ENCODE results near the gene SPC24.

The SPC24 gene, protein sequence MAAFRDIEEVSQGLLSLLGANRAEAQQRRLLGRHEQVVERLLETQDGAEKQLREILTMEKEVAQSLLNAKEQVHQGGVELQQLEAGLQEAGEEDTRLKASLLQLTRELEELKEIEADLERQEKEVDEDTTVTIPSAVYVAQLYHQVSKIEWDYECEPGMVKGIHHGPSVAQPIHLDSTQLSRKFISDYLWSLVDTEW

GRCh38 chr19:11155373-11156120, at the start of gene SPC24:
Gene SPC24 (minus strand): TSS chr19:11155782. CDS start chr19:11155776, 6 bp downstream.
- peak; percentile 94 for DNase-seq

DNA sequence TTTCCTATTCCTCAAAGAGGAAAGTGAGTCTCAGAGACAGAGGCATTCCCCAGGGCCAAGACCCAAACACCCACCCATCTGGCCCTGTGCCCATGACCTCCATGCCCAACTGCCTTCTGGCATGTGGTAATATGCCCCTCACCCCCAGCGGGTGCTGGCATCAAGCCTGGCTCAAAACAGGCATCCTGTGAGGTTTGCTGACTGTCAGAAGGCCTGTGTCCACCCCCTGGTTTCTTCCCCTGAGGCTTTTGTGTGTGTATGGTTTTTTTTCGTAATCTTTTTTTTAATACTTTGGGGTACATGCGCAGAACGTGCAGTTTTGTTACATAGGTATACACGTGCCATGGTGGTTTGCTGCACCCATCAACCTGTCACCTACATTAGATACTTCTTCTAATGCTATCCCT, 49.4 kb upstream of the SPC24 start:
- DNase-seq, result no peak

GRCh38 chr19:11204076-11204602, 48.6 kb upstream of the SPC24 start:
- DNase-seq, result no peak

DNA sequence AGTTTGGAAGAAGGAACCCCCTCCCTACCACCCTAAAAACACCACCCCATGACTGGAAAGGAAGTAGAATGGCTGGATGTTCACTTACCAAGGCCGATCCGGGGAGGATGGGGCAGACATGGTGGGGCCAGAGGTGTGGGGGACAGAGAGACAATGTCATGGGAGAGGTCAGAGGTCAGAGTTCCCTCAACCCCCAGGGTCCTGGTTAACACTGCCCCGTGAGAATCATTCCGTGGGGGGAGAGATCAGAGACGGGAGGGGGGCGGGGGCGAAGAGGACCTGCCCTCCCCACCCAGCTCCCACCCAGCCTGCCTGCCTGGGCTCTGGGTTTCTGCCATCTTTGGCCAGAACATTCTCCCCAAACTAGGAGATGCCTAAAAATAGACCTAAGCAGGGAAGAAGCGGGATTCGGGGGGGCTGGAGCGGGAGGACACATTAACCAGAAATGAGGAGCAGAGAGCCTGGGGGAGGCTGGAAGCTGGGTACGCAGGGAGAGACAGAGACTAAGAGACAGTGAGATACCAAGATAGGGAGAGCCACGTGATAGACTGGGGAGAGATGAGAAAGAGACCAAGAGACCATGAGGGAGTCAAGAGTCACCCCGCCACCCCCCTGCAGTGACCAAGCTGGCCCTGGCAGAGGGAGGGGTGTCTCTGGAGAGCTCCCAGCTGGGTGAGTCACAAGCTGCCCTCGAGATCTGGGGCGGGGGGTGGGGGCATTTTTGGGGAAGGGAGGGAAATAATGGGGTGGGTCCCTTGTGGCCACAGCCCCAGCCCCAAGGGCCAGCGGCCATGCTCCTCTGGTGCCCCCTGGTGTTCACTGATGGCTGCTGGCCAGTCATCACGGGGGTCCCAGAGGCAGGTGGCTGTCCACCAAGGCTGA, 47.9 kb upstream of the SPC24 start:
- peak; percentile 46 for DNase-seq

- no peak for DNase-seq
Observed at GRCh38 chr19:11202488-11203193, 47.1 kb upstream of the SPC24 start.

GRCh38 chr19:11201791-11202190, 46.2 kb upstream of the SPC24 start:
- no peak for DNase-seq

DNA sequence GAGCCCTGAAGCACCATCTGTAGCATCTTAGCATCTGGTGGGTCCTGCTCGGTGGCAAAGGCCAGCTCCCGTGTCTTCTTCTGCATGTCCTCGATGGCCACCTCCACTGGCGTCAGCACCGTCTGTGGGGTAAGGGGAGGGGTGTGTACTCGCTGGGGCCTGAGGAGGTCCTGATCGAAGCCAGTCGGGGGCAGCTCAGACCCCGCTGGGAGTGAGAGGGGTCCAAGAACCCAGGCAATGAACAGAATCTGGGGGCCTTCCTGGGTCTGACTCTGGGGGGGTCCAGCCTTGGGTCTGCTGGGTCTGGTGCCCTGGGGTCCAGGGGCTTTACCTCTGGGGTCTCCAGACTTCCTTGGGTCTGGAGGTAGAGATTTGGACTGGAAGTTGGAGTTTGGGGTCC, 45.3 kb upstream of the SPC24 start:
- no peak for DNase-seq

DNA sequence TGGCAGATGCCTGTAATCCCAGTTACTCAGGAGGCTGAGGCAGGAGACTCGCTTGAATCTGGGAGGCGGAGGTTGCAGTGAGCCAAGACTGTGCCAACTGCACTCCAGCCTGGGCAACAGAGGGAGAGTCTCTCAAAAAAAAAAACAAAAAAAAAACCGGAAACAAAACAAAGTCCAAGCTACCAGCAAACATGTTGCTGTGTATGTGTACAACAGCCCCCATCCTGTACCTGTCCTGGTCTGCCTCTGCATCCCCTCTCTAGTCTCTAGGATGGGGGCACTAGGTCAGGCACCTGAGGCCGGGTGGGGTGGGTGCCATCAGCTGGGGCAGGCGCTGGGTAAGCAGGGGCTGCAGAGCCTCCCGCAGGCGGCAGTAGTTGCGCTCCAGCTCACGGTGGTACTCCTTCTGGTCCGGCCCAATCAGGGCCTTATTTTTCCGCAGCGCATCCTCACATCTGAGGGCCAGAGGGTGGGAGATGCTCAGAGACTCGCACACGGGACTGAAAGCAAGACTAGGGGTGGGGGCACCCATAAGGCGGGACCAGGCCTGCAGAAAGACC, 44.5 kb upstream of the SPC24 start:
- DNase-seq, result no peak

- no peak for DNase-seq
Observed at GRCh38 chr19:11199517-11199916, 43.9 kb upstream of the SPC24 start.

DNA sequence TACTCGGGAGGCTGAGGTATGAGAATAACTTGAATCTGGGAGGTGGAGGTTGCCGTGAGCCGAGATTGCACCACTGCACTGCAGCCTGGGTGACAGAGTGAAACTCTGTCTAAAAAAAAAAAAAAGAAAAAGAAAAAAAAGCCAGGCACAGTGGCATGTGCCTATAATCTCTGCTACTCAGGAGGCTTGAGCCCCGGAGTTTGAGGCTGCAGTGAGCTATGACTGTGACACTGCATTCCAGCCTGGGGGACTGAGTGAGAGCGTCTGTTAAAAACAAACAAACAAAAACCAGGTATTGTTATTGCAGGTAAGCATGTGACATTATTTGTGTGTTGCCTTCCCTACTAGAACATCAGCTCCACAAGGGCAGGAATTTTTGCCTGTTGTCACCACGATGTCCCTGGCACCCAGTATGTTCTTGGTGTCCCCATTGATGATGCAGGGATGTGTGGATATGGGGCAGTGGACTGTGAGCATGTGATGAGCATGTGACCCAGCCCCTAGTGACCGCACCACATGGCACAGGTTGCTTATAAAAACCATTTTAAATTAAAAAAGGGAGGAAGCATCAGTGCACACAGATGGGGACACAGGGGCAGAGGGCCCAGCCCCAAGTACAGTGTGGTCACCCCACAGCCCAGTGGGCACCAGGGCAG, 43.3 kb upstream of the SPC24 start:
- DNase-seq, result no peak

DNA sequence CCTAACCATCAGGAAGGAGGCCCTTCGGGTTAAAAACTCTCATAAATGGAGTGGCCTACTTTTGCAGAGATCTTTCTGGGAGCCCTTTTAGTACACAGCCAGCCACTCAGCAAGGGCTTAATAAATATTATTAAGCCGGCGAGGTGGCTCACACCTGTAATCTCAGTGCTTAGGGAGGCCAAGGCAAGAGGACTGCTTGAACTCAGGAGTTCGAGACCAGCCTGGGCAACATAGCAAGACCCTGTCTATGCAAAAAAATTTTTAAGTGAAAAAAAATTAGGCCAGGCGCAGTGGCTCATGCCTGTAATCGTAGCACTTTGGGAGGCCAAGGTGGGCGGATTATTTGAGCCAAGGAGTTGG, 42.6 kb upstream of the SPC24 start:
- DNase-seq, result no peak

- DNase-seq, result peak; percentile 34
Observed at GRCh38 chr19:11197291-11198174, 42.0 kb upstream of the SPC24 start, which contains the start of gene KANK2. Gene KANK2 (minus strand): TSS chr19:11197545. CDS start chr19:11194511, 3,034 bp downstream.

GRCh38 chr19:11196406-11197287, 41.1 kb upstream of the SPC24 start:
- DNase-seq, result no peak

- DNase-seq, result no peak
Observed at GRCh38 chr19:11195681-11196080, 40.1 kb upstream of the SPC24 start.

GRCh38 chr19:11194656-11195558, 39.3 kb upstream of the SPC24 start:
- DNase-seq, result no peak

- DNase-seq, result no peak
Observed at GRCh38 chr19:11194173-11194572, 38.6 kb upstream of the SPC24 start.

DNA sequence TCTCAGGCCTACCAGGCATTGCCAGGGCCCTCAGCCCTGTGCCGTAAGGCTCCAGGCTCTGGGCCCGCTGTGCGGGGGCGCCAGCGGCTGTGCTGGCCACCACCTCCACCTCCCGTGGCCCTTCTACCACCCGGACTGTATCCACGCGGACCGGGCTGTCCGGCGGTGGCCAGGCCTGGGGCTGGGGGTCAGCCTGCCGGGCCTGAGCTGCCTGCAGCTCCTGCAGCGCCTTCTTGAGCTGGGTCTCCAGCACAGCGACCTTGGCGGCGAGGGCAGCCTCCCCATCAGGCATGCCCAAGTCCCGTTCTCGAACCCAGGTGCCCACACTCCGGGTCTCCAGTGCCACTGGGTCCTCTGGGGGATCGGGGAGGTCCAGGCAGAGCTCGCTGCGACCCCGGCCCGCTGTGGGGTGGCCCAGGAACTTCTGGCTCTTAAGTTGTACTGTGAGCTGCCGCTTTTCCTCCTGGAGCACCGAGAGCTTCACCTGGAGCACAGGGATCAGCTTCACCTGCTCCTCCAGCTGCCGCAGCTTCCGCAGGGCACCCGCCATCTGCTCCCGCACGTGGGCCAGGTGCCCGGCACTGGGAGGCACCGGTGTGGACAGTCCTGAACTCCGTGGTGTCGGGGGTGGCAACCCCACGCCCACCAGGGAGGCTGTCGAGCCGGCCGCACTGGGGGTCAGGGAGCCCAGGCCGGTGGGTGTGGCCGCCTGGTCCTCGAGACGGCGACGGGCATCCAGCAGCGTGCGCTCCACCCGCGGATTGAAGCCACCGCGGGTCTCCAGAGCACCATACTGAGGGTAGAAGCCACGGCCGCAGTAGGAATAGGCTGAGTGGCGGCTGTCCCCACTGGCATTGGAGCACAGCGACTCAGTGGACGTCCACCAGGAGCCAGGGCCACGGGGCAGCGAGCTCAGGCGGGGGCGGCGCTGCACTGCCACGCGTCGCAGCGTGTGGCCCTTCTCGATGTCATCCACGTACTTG, 37.7 kb upstream of the SPC24 start:
- DNase-seq, result no peak

All from amniotic stem cell (primary cell).